Right ventricle myocardium superior (tissue), 1 donor: ENCODE data around the gene RBP7. TPM values are rescaled to one million over a fixed set of nuclear protein-coding genes. Genes with fewer than 3 reads are reported as not detected.
A peak's percentile ranks its signal among the peaks of the same experiment; 100 is the strongest.
"Not testable (repeated sequence)": the region's sequence is repeated elsewhere in the genome, so short reads cannot be mapped to it uniquely, and the experiment has no call there.

Experiments used
- ATAC-seq: fragments of 200-7000 bp; cut with Tn5 transposase; one replicate; pipeline ENCODE4 v1.9.1; 2020; ENCODE audit warnings: mild to moderate bottlenecking; ENCODE audit not compliant: poor library complexity
- DNase-seq: peaks from one replicate; pipeline ENCODE4 v3.0.0-alpha.2; 2020
- intact Hi-C: fragments of 100-400 bp; cut with DNase I; formaldehyde crosslinking; loops from one replicate; pipeline ENCODE4 v1.11.2; 2022
- long read RNA-seq: library from polyadenylated mRNA; unstranded; transcript quantifications from one replicate; pipeline ENCODE4 v2.0.0, GENCODE V29; 2021
- total RNA-seq: library from RNA; stranded (reverse); fragmentation: NEBNext Ultra II Directional; extraction: Animal tissue kit (Norgen Biotek cat#: 25700); gene quantifications from one replicate; pipeline ENCODE4 v1.2.1, GENCODE V29; 2021
- donor health status: DM: no; HTN: yes; CAD: no; lungs with severe emphysema.

RBP7 gene
- total RNA-seq = 30.2 TPM
- long read RNA-seq, transcript RBP7-201 (4 exons, 636 nt) = major isoform, 11 of 12 reads
- long read RNA-seq, partial matches to known transcripts = 0 of 12 reads
- long read RNA-seq, other reads (novel, unspliced or antisense) = 1 of 12 reads

DNA sequence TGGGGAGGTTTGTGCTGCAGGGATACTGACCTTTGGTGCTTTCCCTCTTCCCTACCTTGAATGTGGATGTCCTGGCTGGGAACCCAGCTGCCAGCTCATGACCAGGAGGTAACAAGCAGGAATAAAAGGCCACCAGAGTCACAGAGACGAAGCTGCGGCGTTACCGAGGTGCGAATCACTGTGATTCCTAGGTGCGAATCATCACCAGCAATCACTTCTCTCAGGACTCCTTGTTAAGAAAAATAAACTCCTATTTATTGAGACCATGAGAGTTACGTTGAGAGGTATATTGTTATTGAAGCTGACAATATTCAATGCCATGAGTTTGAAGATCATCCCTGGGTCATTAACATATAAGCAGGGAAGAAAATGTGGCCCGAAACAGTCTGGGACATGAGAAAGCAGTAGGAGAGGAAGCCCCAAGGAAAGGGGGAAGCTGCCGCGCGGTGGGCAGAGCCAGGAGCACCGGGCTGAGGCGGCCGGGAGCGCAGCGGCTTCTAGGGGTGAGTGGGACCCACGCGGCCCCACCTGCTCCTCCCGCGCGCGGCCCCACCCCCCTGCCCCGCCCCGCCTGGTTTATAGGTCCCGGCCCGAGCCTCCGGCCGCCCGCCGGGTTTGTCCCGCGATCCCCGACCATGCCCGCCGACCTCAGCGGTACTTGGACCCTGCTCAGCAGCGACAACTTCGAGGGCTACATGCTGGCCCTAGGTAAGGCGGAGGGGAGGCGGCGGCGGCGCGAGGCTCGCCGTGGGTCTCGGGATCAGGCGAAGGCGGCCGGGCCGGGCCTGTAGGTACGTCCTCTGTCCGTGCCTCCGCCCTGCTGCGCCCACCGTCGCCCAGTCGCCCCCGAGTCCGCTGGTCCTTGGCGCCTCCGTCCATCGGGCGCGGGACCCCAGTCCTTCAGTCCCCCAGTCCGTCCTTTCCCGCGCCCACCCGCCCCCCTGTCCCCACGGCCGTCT is at the start of gene RBP7:
Gene RBP7 (plus strand): TSS at position 605 of the 959 bp plus-strand sequence. CDS start 31 bp downstream, at position 636.
- DNase-seq (peak; percentile 67), ATAC-seq (peak; percentile 66)
- intact Hi-C loops = no loop called here

DNA sequence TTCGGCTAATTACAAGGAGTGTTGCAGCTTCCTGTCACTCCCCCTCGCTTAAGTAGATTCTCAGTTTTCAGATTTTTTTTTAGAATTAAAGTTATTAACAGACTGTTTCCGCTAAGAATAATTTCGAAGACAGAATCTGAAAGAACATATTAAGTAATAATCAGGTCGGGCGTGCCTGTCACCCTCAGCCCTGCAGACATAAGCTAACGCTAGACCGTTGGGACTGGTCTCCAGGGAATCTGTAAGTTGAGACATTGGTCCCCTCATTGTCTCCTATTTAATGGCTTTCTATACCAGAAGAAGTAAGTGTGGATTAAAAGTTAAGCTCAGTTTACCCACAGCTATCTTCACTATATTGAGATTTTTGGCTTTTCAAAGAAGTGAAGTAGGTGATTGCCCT is 39.3 kb upstream of the RBP7 start:
- no peak for ATAC-seq
- DNase-seq = no peak
- intact Hi-C loops = no loop called here

DNA sequence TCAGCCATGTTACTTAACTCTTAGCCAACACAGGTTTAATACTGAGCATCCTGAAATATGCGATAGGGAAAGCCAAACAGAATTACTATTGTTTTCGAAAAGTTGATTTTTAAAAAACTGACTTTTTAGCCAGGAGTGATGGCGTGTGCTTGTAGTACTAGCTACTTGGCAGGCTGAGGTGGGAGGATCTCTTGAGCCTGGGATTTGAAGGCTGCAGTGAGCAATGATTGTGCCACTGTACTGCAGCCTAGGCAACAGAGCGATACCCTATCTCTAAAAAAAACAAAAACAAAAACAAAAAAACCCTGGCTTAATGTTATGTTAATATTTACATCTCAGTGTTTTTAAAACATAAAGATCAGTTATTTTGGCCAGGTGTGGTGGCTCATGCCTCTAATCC is 37.0 kb upstream of the RBP7 start:
- intact Hi-C loops = no loop called here
- ATAC-seq (no peak), DNase-seq (no peak)

DNA sequence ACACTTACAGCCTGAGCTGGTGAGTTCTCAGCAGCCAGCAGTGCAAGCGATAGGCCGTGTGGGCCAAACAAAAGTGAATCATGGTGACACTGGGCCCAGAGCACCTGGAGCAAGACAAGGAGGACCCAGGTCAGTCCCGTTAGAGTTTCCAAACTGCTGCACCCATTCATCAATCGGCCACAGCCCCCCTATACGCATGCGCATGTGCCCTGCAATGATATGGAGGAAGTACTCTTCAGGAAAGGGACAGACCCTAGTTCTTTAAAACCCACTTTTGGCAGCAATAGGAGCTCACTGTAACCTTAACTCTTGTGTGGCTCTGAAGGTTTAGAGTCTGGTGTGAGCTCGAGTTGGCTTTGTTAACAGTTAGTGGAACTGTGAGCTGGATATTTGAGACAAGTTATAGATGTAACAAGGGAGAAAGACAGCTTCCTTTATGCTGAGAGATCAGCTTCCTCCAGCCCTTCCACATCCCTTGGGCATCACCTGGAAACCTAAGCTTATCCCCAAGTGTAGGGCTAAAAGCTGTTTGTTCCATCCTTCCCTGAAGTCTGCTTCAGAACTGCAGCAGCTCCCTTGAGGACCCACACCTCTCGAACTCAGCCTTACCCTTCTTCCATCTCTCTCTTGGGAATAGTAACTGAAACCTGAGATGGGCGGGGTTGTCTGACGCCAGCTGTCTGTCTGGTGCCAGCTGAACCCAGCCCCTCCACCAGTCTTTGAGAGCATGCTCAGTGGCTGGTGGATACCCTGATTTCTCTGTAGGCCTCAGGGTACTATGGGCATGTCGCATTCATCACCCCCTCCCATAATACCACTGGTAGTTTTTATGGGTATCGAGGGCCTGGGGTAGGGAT is 36.1 kb upstream of the RBP7 start:
- intact Hi-C loops = no loop called here
- no peak for DNase-seq
- ATAC-seq = no peak

DNA sequence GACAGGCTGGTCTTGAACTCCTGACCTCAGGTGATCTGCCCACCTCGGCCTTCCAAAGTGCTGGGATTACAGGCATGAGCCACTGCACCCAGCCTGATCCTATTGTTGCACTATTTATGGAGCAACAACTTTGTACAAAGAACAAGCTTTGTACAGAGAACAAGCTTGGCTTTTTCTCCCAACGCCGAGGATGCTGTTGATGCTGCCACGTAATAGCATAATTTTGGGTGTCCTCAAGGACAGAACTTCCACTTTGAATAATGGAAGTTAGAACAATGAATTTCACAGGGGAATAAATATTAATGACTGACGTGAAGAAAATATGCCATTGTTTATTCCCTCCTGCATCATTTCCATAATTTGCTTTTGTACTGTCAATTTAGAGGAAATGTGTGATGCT is 12.8 kb upstream of the RBP7 start:
- ATAC-seq = no peak
- intact Hi-C loops = no loop called here

DNA sequence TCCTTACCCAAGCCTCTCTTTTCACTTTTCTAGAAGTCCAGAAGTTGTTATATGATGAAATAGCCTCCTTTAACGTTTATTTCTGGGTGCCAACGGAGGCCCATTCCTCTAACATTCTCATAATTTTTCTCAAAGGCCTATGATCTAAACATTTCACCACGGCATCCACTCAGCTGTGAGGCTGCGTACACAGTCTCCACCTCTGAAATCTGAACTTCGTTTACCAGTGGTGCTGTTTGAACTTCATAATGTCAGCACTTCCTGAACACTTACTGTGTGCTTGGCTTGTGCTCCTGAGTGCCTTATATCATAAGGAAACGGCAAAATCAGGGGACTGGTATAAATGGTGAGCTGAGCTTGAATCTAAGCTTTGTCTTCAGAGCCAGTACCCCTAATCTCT is 12.0 kb upstream of the RBP7 start:
- ATAC-seq (no peak), DNase-seq (no peak)
- intact Hi-C loops = no loop called here

More for the DNA sequence above, 12.8 kb upstream of the RBP7 start:
- no peak for DNase-seq

DNA sequence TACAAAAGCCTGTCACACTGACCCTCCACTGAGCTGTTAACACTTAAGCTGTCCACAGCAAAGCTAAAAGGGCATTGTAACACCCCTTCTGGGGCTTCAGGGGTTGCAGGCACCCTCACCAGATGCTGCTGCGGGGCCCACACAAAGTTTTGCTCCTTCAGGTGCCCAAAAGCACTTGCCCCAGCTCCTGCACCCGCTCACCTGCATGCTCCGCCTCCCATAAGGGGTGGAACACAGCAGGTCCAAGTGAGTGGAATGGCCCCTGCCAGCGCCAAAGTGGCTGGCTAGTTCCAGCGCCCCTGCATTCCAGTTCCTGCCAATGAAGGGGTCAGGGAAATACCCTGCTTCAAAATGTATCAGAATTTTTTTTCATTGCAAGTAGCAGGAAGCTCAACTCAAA is 7.3 kb upstream of the RBP7 start:
- intact Hi-C loops = no loop called here
- DNase-seq = no peak

DNA sequence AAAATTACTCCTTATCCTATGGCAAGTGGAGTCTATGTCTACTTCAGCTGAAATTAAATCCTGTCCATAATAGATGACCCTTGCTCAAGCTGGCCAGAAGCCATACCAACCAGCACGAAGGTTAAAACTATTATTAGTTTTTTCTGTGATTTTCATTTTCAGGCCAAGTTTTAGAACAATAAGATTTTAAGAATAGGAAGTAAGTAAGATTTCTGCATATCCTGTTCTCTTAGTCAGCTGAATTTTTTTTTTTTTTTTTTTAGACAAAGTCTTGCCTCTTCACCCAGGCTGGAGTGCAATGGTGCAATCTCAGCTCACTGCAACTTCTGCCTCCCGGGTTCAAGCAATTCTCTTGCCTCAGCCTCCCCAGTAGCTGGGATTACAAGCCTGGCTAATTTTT is 6.1 kb upstream of the RBP7 start:
- peak; percentile 63 for ATAC-seq
- intact Hi-C loops = no loop called here
- no peak for DNase-seq

More for the DNA sequence above, 7.3 kb upstream of the RBP7 start:
- ATAC-seq = no peak

DNA sequence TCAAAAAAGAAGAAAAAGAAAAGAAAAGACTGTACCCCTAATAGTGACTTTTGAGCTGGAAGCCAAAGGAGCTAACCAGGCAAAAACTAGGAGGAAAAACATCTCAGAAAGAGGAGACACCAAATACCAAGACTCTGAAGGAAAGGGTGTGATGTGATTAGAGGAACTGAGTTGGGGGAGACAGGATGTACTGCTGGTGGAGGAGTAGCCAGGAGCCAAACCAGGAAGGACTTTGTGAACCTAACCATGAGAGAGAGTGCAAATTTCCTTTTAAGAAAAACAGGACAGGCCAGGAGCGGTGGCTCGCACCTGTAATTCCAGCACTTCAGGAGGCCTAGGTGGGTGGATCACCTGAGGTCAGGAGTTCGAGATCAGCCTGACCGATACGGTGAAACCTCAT is 4.1 kb upstream of the RBP7 start:
- ATAC-seq (peak; percentile 43), DNase-seq (no peak)
- intact Hi-C loops = no loop called here

DNA sequence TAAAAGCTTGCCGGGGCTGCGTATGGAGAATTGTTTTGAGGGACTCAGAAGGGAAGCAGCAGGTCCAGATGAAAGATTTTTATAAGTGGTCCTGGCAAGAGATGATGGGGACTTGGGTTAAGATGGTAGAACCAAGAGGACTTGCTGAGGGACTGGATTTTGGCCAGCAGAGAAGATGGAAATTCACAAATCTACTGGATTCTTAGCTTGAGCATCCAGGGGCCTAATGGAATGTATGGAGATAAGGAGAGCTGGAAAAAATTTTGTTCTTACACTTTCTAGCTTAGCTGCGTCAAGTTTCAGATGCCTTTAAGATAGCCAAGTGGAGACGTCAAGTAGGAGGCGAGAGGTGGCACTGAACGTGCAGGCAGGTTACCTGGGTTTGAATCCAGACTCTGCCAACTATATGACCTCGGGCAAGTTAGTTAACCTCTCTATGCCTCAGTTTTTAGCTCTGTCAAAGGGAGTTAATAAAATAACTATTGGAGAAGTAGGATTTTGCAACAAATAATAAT is 3.4 kb upstream of the RBP7 start:
- intact Hi-C loops = no loop called here
- no peak for ATAC-seq
- no peak for DNase-seq

DNA sequence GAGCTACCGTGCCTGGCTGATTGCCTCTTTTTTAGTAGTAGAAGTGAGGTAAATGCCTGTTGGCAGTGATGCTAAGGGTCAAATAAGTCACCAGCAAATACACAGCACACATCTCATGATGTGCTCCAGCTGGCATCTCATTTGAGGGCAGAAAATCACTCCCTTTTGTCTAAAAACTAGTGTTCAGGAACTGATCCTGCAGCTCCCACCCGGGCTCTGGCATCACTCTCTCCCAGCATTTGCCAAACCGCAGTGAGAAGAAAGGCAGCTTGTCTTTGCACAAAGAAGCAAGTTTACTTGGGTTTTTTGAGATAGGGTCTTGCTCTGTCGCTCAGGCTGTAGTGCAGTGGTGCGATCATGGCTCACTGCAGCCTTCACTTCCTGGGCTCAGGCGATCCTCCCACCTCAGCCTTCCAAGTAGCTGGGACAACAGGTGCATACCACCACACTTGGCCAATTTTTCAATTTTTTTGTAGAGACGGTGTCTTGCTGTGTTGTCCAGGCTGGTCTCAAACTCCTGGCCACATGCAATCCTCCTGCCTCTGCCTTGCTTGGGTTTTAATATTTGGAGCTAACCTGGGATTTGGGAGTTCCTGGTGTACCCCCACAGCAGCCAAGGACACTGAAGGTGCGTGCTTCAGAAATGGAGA is 4.1 kb downstream of the RBP7 start:
- intact Hi-C loops = no loop called here
- ATAC-seq (no peak), DNase-seq (no peak)

DNA sequence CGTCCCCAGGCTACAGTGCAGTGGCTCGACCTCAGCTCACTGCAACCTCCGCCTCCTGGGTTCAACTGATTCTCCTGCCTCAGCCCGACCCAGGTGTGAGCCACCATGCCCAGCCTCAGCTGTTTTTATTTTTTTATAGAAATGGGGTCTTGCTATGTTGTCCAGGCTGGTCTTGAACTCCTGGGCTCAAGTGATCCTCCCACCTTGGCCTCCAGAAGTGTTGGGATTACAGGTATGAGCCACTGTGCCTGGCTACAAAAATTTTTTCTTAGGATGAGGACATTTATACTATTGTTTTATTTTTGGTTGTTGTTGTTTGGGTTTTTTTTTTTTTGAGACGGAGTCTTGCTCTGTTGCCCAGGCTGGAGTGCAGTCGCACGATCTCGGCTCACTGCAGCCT is 8.2 kb downstream of the RBP7 start:
- ATAC-seq, DNase-seq, intact Hi-C loops: not testable (repeated sequence)

DNA sequence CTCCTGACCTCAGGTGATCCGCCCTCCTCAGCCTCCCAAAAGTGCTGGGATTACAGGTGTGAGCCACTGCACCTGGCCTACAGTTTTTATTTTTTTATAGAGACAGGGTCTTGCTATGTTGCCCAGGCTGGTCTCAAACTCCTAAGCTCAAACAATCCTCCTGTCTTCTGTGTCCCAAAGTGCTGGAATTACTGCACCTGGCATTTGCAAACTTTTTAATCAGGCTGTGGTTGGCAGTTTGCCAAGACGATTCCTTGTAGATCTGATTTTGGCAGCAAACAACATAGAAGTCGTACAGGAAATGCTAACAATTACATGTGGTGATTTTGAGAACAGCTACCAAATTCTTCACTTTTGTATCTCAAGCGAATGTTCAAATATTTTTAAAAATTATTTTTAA is 10.1 kb downstream of the RBP7 start:
- intact Hi-C loops = no loop called here
- ATAC-seq = no peak
- no peak for DNase-seq

DNA sequence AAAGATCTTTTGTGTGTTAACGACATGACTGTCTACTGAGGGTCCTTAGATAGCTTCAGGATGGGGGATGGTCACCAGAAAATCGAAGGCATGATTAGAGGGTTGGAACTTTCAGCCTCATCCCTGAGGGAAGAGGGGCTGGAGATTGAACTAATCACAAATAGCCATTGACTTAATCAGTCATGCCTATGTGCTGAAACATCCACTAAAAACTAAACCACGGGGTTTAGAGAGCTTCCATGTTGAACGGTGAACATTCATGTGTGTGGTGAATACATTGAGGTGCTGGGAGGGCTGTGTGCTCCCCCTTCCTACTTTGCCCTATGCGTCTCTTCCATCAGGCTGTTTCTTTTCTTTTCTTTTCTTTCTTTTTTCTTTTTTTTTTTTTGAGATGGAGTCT is 17.0 kb downstream of the RBP7 start:
- no peak for ATAC-seq
- no peak for DNase-seq
- intact Hi-C loops = no loop called here

DNA sequence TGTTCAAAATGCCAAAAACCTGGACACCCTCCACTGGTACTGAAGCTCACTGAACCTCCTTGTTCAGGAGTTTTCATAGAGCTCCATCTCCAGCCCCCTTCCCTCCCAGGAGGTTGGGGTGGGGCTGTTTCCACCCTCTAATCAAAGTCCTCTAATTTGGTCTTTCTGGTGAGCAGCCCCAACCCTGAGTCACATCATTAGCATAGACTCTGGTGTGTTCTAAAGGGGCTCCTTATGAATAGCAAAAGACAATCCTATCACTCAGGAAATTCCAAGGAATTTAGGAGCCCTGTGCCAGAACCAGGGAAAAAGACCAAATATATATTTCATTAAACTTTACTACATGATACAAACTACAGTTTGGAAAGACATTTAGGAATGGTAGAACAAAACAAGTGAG is 22.5 kb downstream of the RBP7 start:
- ATAC-seq (no peak), DNase-seq (no peak)
- intact Hi-C loops = no loop called here

DNA sequence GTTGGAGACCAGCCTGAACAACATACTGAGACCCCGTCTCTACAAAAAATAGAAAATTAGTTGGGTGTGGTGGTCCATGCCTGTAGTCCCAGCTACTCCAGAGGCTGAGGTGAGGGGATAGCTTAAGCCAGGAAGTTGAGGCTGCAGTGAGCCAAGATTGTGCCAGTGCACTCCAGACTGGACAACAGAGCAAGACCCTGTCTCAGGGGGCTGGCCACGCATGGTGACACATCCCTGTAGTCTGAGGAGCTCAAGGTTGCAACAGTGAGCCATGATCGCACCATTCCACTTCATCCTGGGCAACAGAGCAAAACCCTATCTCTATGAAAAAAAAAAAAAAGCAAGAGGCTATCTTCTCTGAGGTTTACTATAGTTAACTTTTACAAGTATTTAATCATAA is 23.1 kb downstream of the RBP7 start:
- intact Hi-C loops = no loop called here
- DNase-seq (no peak), ATAC-seq (no peak)

DNA sequence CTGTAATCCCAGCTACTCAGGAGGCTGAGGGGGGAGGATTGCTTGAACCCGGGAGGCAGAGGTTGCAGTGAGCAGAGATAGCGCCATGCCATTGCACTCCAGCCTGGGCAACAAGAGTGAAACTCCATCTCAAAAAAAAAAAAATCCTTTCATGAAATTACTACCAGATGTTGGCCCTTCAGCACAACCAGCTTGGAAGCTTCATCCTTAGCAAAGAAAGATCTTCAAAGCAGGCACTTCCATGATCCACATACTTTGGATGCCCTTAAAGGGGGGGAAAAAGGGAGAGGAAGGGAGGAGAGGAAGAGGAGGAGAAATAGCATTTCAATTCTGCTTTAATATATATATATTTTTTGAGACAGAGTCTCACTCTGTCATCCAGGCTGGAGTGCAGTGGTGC is 23.6 kb downstream of the RBP7 start:
- intact Hi-C loops, DNase-seq, ATAC-seq: not testable (repeated sequence)

DNA sequence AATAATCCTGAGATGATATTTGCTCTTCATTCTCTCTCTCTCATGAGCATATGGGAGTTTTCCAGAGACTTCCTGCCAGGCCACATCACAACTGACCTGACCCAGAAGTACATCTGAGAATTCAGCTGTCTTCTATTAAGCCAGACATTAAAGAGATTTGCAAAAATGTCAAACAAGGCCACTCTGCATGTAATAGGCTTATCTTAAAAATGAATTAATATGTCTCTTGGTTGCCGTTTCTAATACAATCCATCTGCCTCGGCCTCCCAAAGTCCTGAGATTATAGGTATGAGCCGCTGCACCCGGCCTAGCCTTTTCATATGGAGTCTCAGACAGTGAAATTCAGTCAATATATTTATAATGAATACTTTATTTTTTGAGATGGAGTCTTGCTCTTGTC is 25.0 kb downstream of the RBP7 start:
- intact Hi-C loops = not testable (repeated sequence)

DNA sequence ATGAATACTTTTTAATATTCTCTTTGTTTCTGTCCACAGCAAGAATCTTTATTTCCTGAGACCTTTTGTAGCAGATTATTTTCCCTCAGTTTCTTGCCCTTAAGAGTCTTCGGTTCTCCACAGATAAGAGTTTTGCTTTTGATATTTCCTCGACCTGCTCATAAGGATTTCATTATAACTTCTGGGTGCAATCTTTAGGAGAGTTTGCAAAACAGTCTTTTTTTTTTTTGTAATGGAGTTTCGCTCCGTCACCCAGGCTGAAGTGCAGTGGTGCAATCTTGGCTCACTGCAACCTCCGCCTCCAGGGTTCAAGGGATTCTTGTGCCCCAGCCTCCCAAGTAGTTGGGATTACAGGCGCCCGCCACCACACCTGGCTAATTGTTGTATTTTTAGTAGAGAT is 25.6 kb downstream of the RBP7 start:
- ATAC-seq (no peak), DNase-seq (no peak)
- intact Hi-C loops = no loop called here

More for the DNA sequence above, 25.0 kb downstream of the RBP7 start:
- DNase-seq, ATAC-seq: not testable (repeated sequence)
